Fibroblast of lung (primary cell): Measurements from ENCODE around the gene APOE.

ENCODE experiments used
- EZH2 ChIP-seq: IDR thresholded peaks from 2 replicates; pipeline ENCODE4 v1.5.1; 2012; ENCODE audit warnings: low read length, control low read depth, mild to moderate bottlenecking; ENCODE audit errors: missing control alignments
- TF ChIP-seq, protein P1 (sequence below), 2 donors: IDR thresholded peaks in 1 of 2; conservative IDR thresholded peaks in 1 of 2; 1 replicate in 1 of 2; 2 replicates in 1 of 2; pipeline ENCODE4 v1.5.1; 2011 to 2012; ENCODE audit warnings: low read length in 2 of 2, control low read depth in 1 of 2, inconsistent platforms in 1 of 2, low read depth in 1 of 2, mild to moderate bottlenecking in 1 of 2

DNA sequence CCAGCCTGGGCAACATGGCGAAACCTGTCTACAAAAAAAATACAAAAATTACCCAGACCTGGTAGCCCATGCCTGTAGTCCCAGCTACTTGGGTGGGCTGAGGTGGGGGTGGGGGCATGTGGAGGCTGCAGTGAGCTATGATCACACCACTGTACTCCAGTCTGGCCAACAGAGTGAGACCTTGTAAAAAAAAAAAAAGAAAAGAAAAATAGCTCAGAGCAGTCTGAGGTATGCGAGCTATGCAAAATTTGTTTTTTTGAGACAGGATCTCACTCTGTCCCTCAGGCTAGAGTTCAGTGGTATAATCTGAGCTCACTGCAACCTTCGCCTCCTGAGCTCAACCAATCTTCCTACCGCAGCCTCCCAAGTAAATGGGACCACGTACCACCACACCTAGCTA lies 21.7 kb upstream of the APOE start:
- TF ChIP-seq, protein P1, sequence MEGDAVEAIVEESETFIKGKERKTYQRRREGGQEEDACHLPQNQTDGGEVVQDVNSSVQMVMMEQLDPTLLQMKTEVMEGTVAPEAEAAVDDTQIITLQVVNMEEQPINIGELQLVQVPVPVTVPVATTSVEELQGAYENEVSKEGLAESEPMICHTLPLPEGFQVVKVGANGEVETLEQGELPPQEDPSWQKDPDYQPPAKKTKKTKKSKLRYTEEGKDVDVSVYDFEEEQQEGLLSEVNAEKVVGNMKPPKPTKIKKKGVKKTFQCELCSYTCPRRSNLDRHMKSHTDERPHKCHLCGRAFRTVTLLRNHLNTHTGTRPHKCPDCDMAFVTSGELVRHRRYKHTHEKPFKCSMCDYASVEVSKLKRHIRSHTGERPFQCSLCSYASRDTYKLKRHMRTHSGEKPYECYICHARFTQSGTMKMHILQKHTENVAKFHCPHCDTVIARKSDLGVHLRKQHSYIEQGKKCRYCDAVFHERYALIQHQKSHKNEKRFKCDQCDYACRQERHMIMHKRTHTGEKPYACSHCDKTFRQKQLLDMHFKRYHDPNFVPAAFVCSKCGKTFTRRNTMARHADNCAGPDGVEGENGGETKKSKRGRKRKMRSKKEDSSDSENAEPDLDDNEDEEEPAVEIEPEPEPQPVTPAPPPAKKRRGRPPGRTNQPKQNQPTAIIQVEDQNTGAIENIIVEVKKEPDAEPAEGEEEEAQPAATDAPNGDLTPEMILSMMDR (conservative IDR thresholded peaks at IDR 0.05 in 1 of 2, IDR thresholded peaks at IDR 0.05 in 1 of 2; ENCODE audit: low read depth in 1 of 2, low read length in 2 of 2), result no peak
- no peak for TF ChIP-seq EZH2
